ENCODE measurements around the gene PCDHB5.
"Not testable (repeated sequence)": the region's sequence is repeated elsewhere in the genome, so short reads cannot be mapped to it uniquely, and the experiment has no call there.

Gene PCDHB5

GRCh38 chr5:141175933-141176332 is 40.9 kb downstream of the PCDHB5 start:
- Histone ChIP-seq H4K20me1 (ENCODE audit: insufficient read depth, low read length) (no peaks in the 10 kb centered on the region), H3K4me1 (ENCODE audit: low read length) (no peaks in the 10 kb centered on the region), H3F3A (ENCODE audit: insufficient read depth, low read length) (no peaks in the 10 kb centered on the region), H3K9me3 (replicated peaks; ENCODE audit: insufficient read depth, low read length) (no peaks in the 10 kb centered on the region), H3K9ac (ENCODE audit: low read length) (no peak overlapping the region), H3K9me2 (replicated peaks; ENCODE audit: insufficient read depth, low read length) (no peaks in the 10 kb centered on the region), H2AFZ (ENCODE audit: low read length) (no peak overlapping the region), H3K4me2 (ENCODE audit: low read depth, low read length) (no peak overlapping the region), H3K27ac (ENCODE audit: low read length) (no peak overlapping the region), H3K27me3 (replicated peaks; ENCODE audit: insufficient read depth, low read length) (no peaks in the 10 kb centered on the region; the same call in 1 of the 2 replicates), H3K79me2 (ENCODE audit: low read length) (no peaks in the 10 kb centered on the region), H3K36me3 (replicated peaks; ENCODE audit: insufficient read depth, low read length) (no peaks in the 10 kb centered on the region), H3K4me3 (ENCODE audit: low read length) (no peak overlapping the region)
- DNase-seq: no peak
- TF ChIP-seq EZH2 (optimal IDR thresholded peaks at IDR 0.05; ENCODE audit: low read depth, low read length): no peak
- no peak for TF ChIP-seq EZH2phosphoT487 (IDR thresholded peaks at IDR 0.05; ENCODE audit: low read length)
- no peak for TF ChIP-seq CTCF (IDR thresholded peaks at IDR 0.05; ENCODE audit: low read length)

- H3K27ac ChIP-seq (ENCODE audit: low read length); H3K4me3 ChIP-seq (ENCODE audit: low read length); H3K27me3 ChIP-seq (replicated peaks; ENCODE audit: insufficient read depth, low read length); H3F3A ChIP-seq (ENCODE audit: insufficient read depth, low read length); H3K4me1 ChIP-seq (ENCODE audit: low read length); H3K9ac ChIP-seq (ENCODE audit: low read length); H4K20me1 ChIP-seq (ENCODE audit: insufficient read depth, low read length); H3K4me2 ChIP-seq (ENCODE audit: low read depth, low read length); DNase-seq; H2AFZ ChIP-seq (ENCODE audit: low read length); H3K36me3 ChIP-seq (replicated peaks; ENCODE audit: insufficient read depth, low read length); H3K9me2 ChIP-seq (replicated peaks; ENCODE audit: insufficient read depth, low read length); H3K9me3 ChIP-seq (replicated peaks; ENCODE audit: insufficient read depth, low read length); H3K79me2 ChIP-seq (ENCODE audit: low read length): not testable (repeated sequence)
Observed at GRCh38 chr5:141177577-141178191, 42.7 kb downstream of the PCDHB5 start, which contains the start of gene PCDHB8. TSS of gene PCDHB8 (plus strand) at chr5:141177790. CDS start at chr5:141178035, 245 bp downstream.

- not testable (repeated sequence) for H3F3A ChIP-seq (ENCODE audit: insufficient read depth, low read length); H3K4me2 ChIP-seq (ENCODE audit: low read depth, low read length); H3K9me2 ChIP-seq (replicated peaks; ENCODE audit: insufficient read depth, low read length); H3K36me3 ChIP-seq (replicated peaks; ENCODE audit: insufficient read depth, low read length); H3K4me3 ChIP-seq (ENCODE audit: low read length); H3K4me1 ChIP-seq (ENCODE audit: low read length); H3K9me3 ChIP-seq (replicated peaks; ENCODE audit: insufficient read depth, low read length); H3K9ac ChIP-seq (ENCODE audit: low read length); H4K20me1 ChIP-seq (ENCODE audit: insufficient read depth, low read length); H3K27ac ChIP-seq (ENCODE audit: low read length); H3K79me2 ChIP-seq (ENCODE audit: low read length); H3K27me3 ChIP-seq (replicated peaks; ENCODE audit: insufficient read depth, low read length); H2AFZ ChIP-seq (ENCODE audit: low read length); DNase-seq
Observed at GRCh38 chr5:141179371-141179770, 44.4 kb downstream of the PCDHB5 start.

GRCh38 chr5:141179876-141180275 is 44.9 kb downstream of the PCDHB5 start:
- H3K36me3 ChIP-seq (replicated peaks; ENCODE audit: insufficient read depth, low read length); H3K27ac ChIP-seq (ENCODE audit: low read length); H3K79me2 ChIP-seq (ENCODE audit: low read length); DNase-seq; H3K27me3 ChIP-seq (replicated peaks; ENCODE audit: insufficient read depth, low read length); H3K9me3 ChIP-seq (replicated peaks; ENCODE audit: insufficient read depth, low read length); H3K4me1 ChIP-seq (ENCODE audit: low read length); H3K9ac ChIP-seq (ENCODE audit: low read length); H3F3A ChIP-seq (ENCODE audit: insufficient read depth, low read length); H4K20me1 ChIP-seq (ENCODE audit: insufficient read depth, low read length); H3K4me3 ChIP-seq (ENCODE audit: low read length); H3K4me2 ChIP-seq (ENCODE audit: low read depth, low read length); H2AFZ ChIP-seq (ENCODE audit: low read length); H3K9me2 ChIP-seq (replicated peaks; ENCODE audit: insufficient read depth, low read length): not testable (repeated sequence)

GRCh38 chr5:141180313-141180712 is 45.3 kb downstream of the PCDHB5 start:
- no peak overlapping the region for H2AFZ ChIP-seq (ENCODE audit: low read length)
- H3K27ac ChIP-seq (ENCODE audit: low read length): no peak overlapping the region
- no peaks in the 10 kb centered on the region for H4K20me1 ChIP-seq (ENCODE audit: insufficient read depth, low read length)
- H3F3A ChIP-seq (ENCODE audit: insufficient read depth, low read length): no peaks in the 10 kb centered on the region
- no peak overlapping the region for H3K9ac ChIP-seq (ENCODE audit: low read length)
- no peaks in the 10 kb centered on the region for H3K4me1 ChIP-seq (ENCODE audit: low read length)
- H3K9me3 ChIP-seq (replicated peaks; ENCODE audit: insufficient read depth, low read length): no peaks in the 10 kb centered on the region
- H3K36me3 ChIP-seq (replicated peaks; ENCODE audit: insufficient read depth, low read length): no peaks in the 10 kb centered on the region
- no peaks in the 10 kb centered on the region for H3K9me2 ChIP-seq (replicated peaks; ENCODE audit: insufficient read depth, low read length)
- no peak for DNase-seq
- no peak overlapping the region for H3K4me3 ChIP-seq (ENCODE audit: low read length)
- no peaks in the 10 kb centered on the region; the same call in 1 of the 2 replicates for H3K27me3 ChIP-seq (replicated peaks; ENCODE audit: insufficient read depth, low read length)
- TF ChIP-seq CTCF (IDR thresholded peaks at IDR 0.05; ENCODE audit: low read length) (no peak), EZH2 (optimal IDR thresholded peaks at IDR 0.05; ENCODE audit: low read depth, low read length) (no peak), EZH2phosphoT487 (IDR thresholded peaks at IDR 0.05; ENCODE audit: low read length) (no peak)
- no peak overlapping the region for H3K4me2 ChIP-seq (ENCODE audit: low read depth, low read length)
- no peaks in the 10 kb centered on the region for H3K79me2 ChIP-seq (ENCODE audit: low read length)
